HG03460 (cell line): ENCODE results near the gene SKIDA1.

Experiments used
- ATAC-seq: cut with Tn5 transposase; IDR thresholded peaks from one replicate; pipeline ENCODE4 v1.9.1; 2021; ENCODE audit not compliant: unreplicated experiment

SKIDA1 gene

GRCh38 chr10:21502348-21502740 lies 23.1 kb downstream of the SKIDA1 start:
- ATAC-seq: no peak

GRCh38 chr10:21501731-21502347 lies 23.6 kb downstream of the SKIDA1 start:
- ATAC-seq: no peak

- no peak for ATAC-seq
Measured at GRCh38 chr10:21501091-21501490, 24.4 kb downstream of the SKIDA1 start.

- no peak for ATAC-seq
Measured at GRCh38 chr10:21500578-21500910, 24.9 kb downstream of the SKIDA1 start.

- ATAC-seq: no peak
Measured at GRCh38 chr10:21499701-21500577, 25.5 kb downstream of the SKIDA1 start.

- ATAC-seq: no peak
Measured at GRCh38 chr10:21498986-21499385, 26.5 kb downstream of the SKIDA1 start.

- ATAC-seq: no peak
Measured at GRCh38 chr10:21498377-21498776, 27.1 kb downstream of the SKIDA1 start.

GRCh38 chr10:21497177-21497807 lies 28.2 kb downstream of the SKIDA1 start:
- ATAC-seq: no peak

GRCh38 chr10:21496343-21497176 lies 28.9 kb downstream of the SKIDA1 start:
- peak; percentile 56 for ATAC-seq

GRCh38 chr10:21495752-21496342 lies 29.6 kb downstream of the SKIDA1 start:
- peak; percentile 72 for ATAC-seq

GRCh38 chr10:21495002-21495751 lies 30.3 kb downstream of the SKIDA1 start:
- ATAC-seq: no peak

GRCh38 chr10:21494191-21495001 lies 31.1 kb downstream of the SKIDA1 start:
- ATAC-seq: no peak

GRCh38 chr10:21493784-21494183 lies 31.7 kb downstream of the SKIDA1 start:
- ATAC-seq: no peak

- ATAC-seq: no peak
Measured at GRCh38 chr10:21492421-21492820, 33.1 kb downstream of the SKIDA1 start.

- ATAC-seq: no peak
Measured at GRCh38 chr10:21490711-21491105, 34.8 kb downstream of the SKIDA1 start.

- no peak for ATAC-seq
Measured at GRCh38 chr10:21490028-21490710, 35.3 kb downstream of the SKIDA1 start.

- ATAC-seq: no peak
Measured at GRCh38 chr10:21488957-21489446, 36.5 kb downstream of the SKIDA1 start.

GRCh38 chr10:21488246-21488956 lies 37.1 kb downstream of the SKIDA1 start:
- ATAC-seq: no peak
